GM12878 (cell line): ENCODE data around the gene SLC45A2. TPM values are rescaled to one million over a fixed set of nuclear protein-coding genes. Genes with fewer than 3 reads are reported as not detected.

Experiments
- ATAC-seq: fragments of 200-7000 bp; cut with Tn5 transposase; 3 replicates; pipeline ENCODE4 v1.9.1; 2020; ENCODE audit warnings: mild to moderate bottlenecking, moderate library complexity
- BruUV-seq: library from RNA; stranded (reverse); fragments of 400-500 nt; replicated peaks from 2 replicates; lab custom pipeline; 2021; lab: Mats Ljungman, UMichigan
- CTCF ChIA-PET: fragments of 300-600 bp; sonication (Branson Sonifier 250); formaldehyde crosslinking; extraction: SDS; loops from one replicate; lab custom pipeline; 2021; ENCODE audit warnings: inconsistent platforms; lab: Yijun Ruan, JAX
- POLR2A ChIA-PET: fragments of 350-600 bp; formaldehyde crosslinking; extraction: SDS; loops from one replicate; lab custom pipeline; 2021; ENCODE audit warnings: inconsistent platforms; lab: Charles Lee
- RAD21 ChIA-PET: fragments of 300-600 bp; sonication (Branson Sonifier 250); formaldehyde crosslinking; loops from one replicate; lab custom pipeline; 2023; ENCODE audit warnings: antibody characterized with exemption; ENCODE audit not compliant: unreplicated experiment; lab: Charles Lee
- SMC1A ChIA-PET: fragments of 300-600 bp; sonication (Branson Sonifier 250); formaldehyde crosslinking; loops from one replicate; lab custom pipeline; 2023; ENCODE audit not compliant: unreplicated experiment, uncharacterized antibody; lab: Charles Lee
- DNase-seq: peaks from one replicate; pipeline ENCODE4 v3.0.0-alpha.2; 2011; ENCODE audit warnings: low read depth, low spot score
- FAIRE-seq: peaks from 3 replicates; lab custom pipeline; 2011; peaks lifted over from hg19 to GRCh38; lab: Jason Lieb, UNC
- H2AFZ ChIP-seq: 2 replicates; pipeline ENCODE4 v1.6.0; 2011; ENCODE audit warnings: low read depth, low read length, control low read depth; ENCODE audit not compliant: control insufficient read depth
- H3K27ac ChIP-seq: 2 replicates; pipeline ENCODE4 v1.5.1; 2011; ENCODE audit warnings: control low read depth; ENCODE audit not compliant: control insufficient read depth, insufficient read depth
- H3K27me3 ChIP-seq, 2 experiments: replicated peaks in 1 of 2; 2 replicates each; pipeline versions ENCODE4 v1.6.0 to v1.6.1; 2011; ENCODE audit warnings: low read length in 1 of 2; ENCODE audit not compliant: control insufficient read depth in 2 of 2, insufficient read depth in 2 of 2
- H3K36me3 ChIP-seq, 2 experiments: 2 replicates each; pipeline ENCODE4 v1.5.1; 2011; ENCODE audit warnings: low read length in 1 of 2; ENCODE audit not compliant: control insufficient read depth in 2 of 2, insufficient read depth in 2 of 2
- H3K4me1 ChIP-seq: 2 replicates; pipeline ENCODE4 v1.6.1; 2011; ENCODE audit warnings: mild to moderate bottlenecking, low read length, moderate library complexity, mixed read lengths; ENCODE audit not compliant: control insufficient read depth, insufficient read depth
- H3K4me2 ChIP-seq: 2 replicates; pipeline ENCODE4 v1.6.0; 2011; ENCODE audit warnings: control low read depth; ENCODE audit not compliant: control insufficient read depth, insufficient read depth
- H3K4me3 ChIP-seq: fragments of 200-600 bp; sonication (generic); 2 replicates; pipeline ENCODE4 v1.5.1; 2016
- H3K79me2 ChIP-seq: 2 replicates; pipeline ENCODE4 v1.6.0; 2011; ENCODE audit warnings: low read length; ENCODE audit not compliant: control insufficient read depth, insufficient read depth
- H3K9ac ChIP-seq: 2 replicates; pipeline ENCODE4 v1.8.0; 2011; ENCODE audit warnings: low read length, control low read depth, mixed read lengths; ENCODE audit not compliant: control insufficient read depth, insufficient read depth
- H3K9me3 ChIP-seq: replicated peaks from 3 replicates; pipeline ENCODE4 v1.5.1; 2011; ENCODE audit warnings: mild to moderate bottlenecking, low read length; ENCODE audit not compliant: control insufficient read depth, insufficient read depth
- H4K20me1 ChIP-seq: 2 replicates; pipeline ENCODE4 v1.6.0; 2011; ENCODE audit not compliant: control insufficient read depth, insufficient read depth
- ATF2 ChIP-seq: IDR thresholded peaks from 2 replicates; pipeline ENCODE4 v1.6.1; 2012; ENCODE audit warnings: low read length, inconsistent platforms
- ATF7 ChIP-seq: fragments of 450-650 bp; IDR thresholded peaks from 2 replicates; pipeline ENCODE4 v1.6.1; 2016; ENCODE audit warnings: low read depth, mild to moderate bottlenecking
- BMI1 ChIP-seq: fragments of 450-650 bp; IDR thresholded peaks from 2 replicates; pipeline ENCODE4 v1.6.1; 2016; ENCODE audit warnings: mild to moderate bottlenecking, moderate library complexity, borderline replicate concordance
- DPF2 ChIP-seq: fragments of 450-650 bp; IDR thresholded peaks from 2 replicates; pipeline ENCODE4 v1.6.1; 2017; ENCODE audit warnings: mild to moderate bottlenecking
- EP300 ChIP-seq, 2 experiments: fragments of 150-350 bp in 1 of 2; IDR thresholded peaks; 2 replicates each; pipeline ENCODE4 v1.6.1; 2011 to 2012; ENCODE audit warnings: low read depth in 2 of 2, low read length in 2 of 2, borderline replicate concordance in 1 of 2, improper control_type of control experiment in 1 of 2, inconsistent platforms in 1 of 2; ENCODE audit not compliant: control insufficient read depth in 1 of 2
- HCFC1 ChIP-seq: fragments of 150-350 bp; IDR thresholded peaks from 2 replicates; pipeline ENCODE4 v1.6.1; 2014; ENCODE audit warnings: low read length
- LARP7 ChIP-seq: fragments of 450-650 bp; IDR thresholded peaks from 2 replicates; pipeline ENCODE4 v1.6.1; 2017; ENCODE audit warnings: mild to moderate bottlenecking
- MLLT1 ChIP-seq: fragments of 450-650 bp; IDR thresholded peaks from 2 replicates; pipeline ENCODE4 v1.6.1; 2016; ENCODE audit warnings: mild to moderate bottlenecking
- MTA2 ChIP-seq: fragments of 450-650 bp; IDR thresholded peaks from 2 replicates; pipeline ENCODE4 v1.6.1; 2016; ENCODE audit warnings: low read depth, mild to moderate bottlenecking, moderate library complexity
- NBN ChIP-seq: fragments of 450-650 bp; IDR thresholded peaks from 2 replicates; pipeline ENCODE4 v1.6.1; 2016
- NKRF ChIP-seq: fragments of 450-650 bp; conservative IDR thresholded peaks from 2 replicates; pipeline ENCODE4 v1.6.1; 2017; ENCODE audit warnings: mild to moderate bottlenecking, moderate library complexity
- RCOR1 ChIP-seq: conservative IDR thresholded peaks from 2 replicates; pipeline ENCODE4 v1.6.1; 2012; ENCODE audit warnings: low read depth, low read length, improper control_type of control experiment
- RELB ChIP-seq: fragments of 450-650 bp; IDR thresholded peaks from 2 replicates; pipeline ENCODE4 v1.6.1; 2017; ENCODE audit warnings: low read depth, mild to moderate bottlenecking, moderate library complexity
- RUNX3 ChIP-seq: IDR thresholded peaks from 2 replicates; pipeline ENCODE4 v1.6.1; 2012; ENCODE audit warnings: low read length, inconsistent platforms
- SPI1 ChIP-seq: IDR thresholded peaks from 2 replicates; pipeline ENCODE4 v1.6.1; 2011; ENCODE audit warnings: low read depth, mild to moderate bottlenecking, low read length, moderate library complexity, borderline replicate concordance; ENCODE audit not compliant: insufficient read depth
- TCF12 ChIP-seq: IDR thresholded peaks from 2 replicates; pipeline ENCODE4 v1.6.1; 2011; ENCODE audit warnings: low read depth, mild to moderate bottlenecking, low read length
- ZSCAN29 ChIP-seq: fragments of 450-650 bp; IDR thresholded peaks from 2 replicates; pipeline ENCODE4 v1.6.1; 2017; ENCODE audit warnings: mild to moderate bottlenecking, moderate library complexity
- in situ Hi-C: fragments of 300-500 bp; cut with MboI; formaldehyde crosslinking; loops from 9 replicates; pipeline ENCODE4 v1.14.3; 2018; ENCODE audit warnings: mixed read lengths
- intact Hi-C: fragments of 100-400 bp; cut with micrococcal nuclease; formaldehyde crosslinking; loops from one replicate; pipeline ENCODE4 v1.14.2; 2022; ENCODE audit not compliant: unreplicated experiment
- polyA plus RNA-seq, 11 experiments: library from polyadenylated mRNA; depleted of rRNA in 4 of 11; unstranded in 6 of 11; stranded (reverse) in 5 of 11; fragments of >200 nt; fragmentation: Nextera tagmentation in 4 of 11; fragmentation: Illumina TruSeq in 1 of 11; extraction: Ambion mirVana in 4 of 11; extraction: Trizol in 1 of 11; gene quantifications; 1 replicate in 1 of 11; 2 replicates in 10 of 11; pipeline versions ENCODE4 v1.2.1 to v1.2.3, GENCODE V29; 2011 to 2016; ENCODE audit warnings: inconsistent platforms in 2 of 11, missing spikeins in 2 of 11, low read depth in 1 of 11
- total RNA-seq, 4 experiments: library from RNA; depleted of rRNA in 3 of 4; stranded (reverse); fragments of >200 nt in 3 of 4; fragmentation: Illumina TruSeq in 1 of 4; extraction: Trizol in 1 of 4; gene quantifications; 2 replicates each; pipeline versions ENCODE4 v1.2.1 to v1.2.3, GENCODE V29; 2013 to 2021

Gene SLC45A2
- total and polyA plus RNA-seq, 10 of the 15 experiments (the other 5 are each of a cell fraction or from before 2014, with no cell fraction given): 0.06 to 0.07 TPM; not detected in 8

- H3K4me1 ChIP-seq: peaks cover 19% of the 10 kb centered on the region
- ChIA-PET SMC1A (interaction anchor here (0.6 to 7.0 kb wide), 11 partner anchors 9 to 486 kb away, joined by 3 to 46 read pairs (median 4); partner anchors contain the start of gene RXFP3), RAD21 (interaction anchor here (0.7 to 2.0 kb wide), 7 partner anchors 9 to 336 kb away, joined by 3 to 22 read pairs (median 4); no protein-coding TSS in a partner anchor), POLR2A (no interaction called here), CTCF (interaction anchor here (0.6 to 0.9 kb wide), 3 partner anchors 9 to 336 kb away, joined by 4 to 7 read pairs (median 4); no protein-coding TSS in a partner anchor)
- intact Hi-C loops: no loop called here
- no peak overlapping the region for H2AFZ ChIP-seq
- no peaks in the 10 kb centered on the region for H3K27me3 ChIP-seq
- in situ Hi-C loops: no loop called here
- no peak overlapping the region for H3K4me3 ChIP-seq
- no peak overlapping the region for H3K9ac ChIP-seq
- no peak overlapping the region; the same call in 1 of the 2 replicates for H3K4me2 ChIP-seq
- H3K36me3 ChIP-seq: no peaks in the 10 kb centered on the region
- FAIRE-seq (no peak), DNase-seq (no peak), ATAC-seq (peak; percentile 80)
- peak overlapping the region; percentile 51; the same call in 1 of the 2 replicates for H3K27ac ChIP-seq
- H4K20me1 ChIP-seq: no peaks in the 10 kb centered on the region
- no peaks in the 10 kb centered on the region for H3K9me3 ChIP-seq
- H3K79me2 ChIP-seq: no peaks in the 10 kb centered on the region
- BruUV-seq: no TSS peak
- peak; percentile 59; the same call in 1 of the 2 replicates for TF ChIP-seq DPF2
- TF ChIP-seq EP300 (IDR thresholded peaks at IDR 0.05; ENCODE audit: borderline replicate concordance in 1 of 2, control insufficient read depth in 1 of 2, low read depth in 2 of 2, low read length in 2 of 2): 0 out of 4 replicates have a peak, but pooled peaks of 1 of the 2 experiments have one; percentile 30
- TF ChIP-seq BMI1: no peak
- no peak for TF ChIP-seq HCFC1
- TF ChIP-seq TCF12: no peak
- no peak for TF ChIP-seq ATF2
- TF ChIP-seq SPI1: peak; percentile 33; the same call in 1 of the 2 replicates
- peak; percentile 60; the same call in 1 of the 2 replicates for TF ChIP-seq RELB
- TF ChIP-seq ZSCAN29: no peak
- no peak for TF ChIP-seq RUNX3
- TF ChIP-seq RCOR1: no peak
- TF ChIP-seq MLLT1: 0 out of 2 replicates have a peak, but pooled peaks have one; percentile 31
- no peak for TF ChIP-seq LARP7
- no peak for TF ChIP-seq NKRF
- peak; percentile 56; the same call in 1 of the 2 replicates for TF ChIP-seq MTA2
- TF ChIP-seq NBN: peak; percentile 54; the same call in 1 of the 2 replicates
- peak; percentile 51 for TF ChIP-seq ATF7
Measured at GRCh38 chr5:33925278-33925677, 59.2 kb downstream of the SLC45A2 start.
